HepG2 (cell line): ENCODE measurements around the gene RAPGEF2. TPM values are rescaled to one million over a fixed set of nuclear protein-coding genes. Genes with fewer than 3 reads are reported as not detected.

Source experiments
- BCL6 ChIP-seq: IDR thresholded peaks from 2 replicates; pipeline ENCODE4 v1.6.1; 2016; ENCODE audit warnings: missing genetic modification reagents, missing compliant biosample characterization
- DPF2 ChIP-seq: sonication (generic); formaldehyde crosslinking; IDR thresholded peaks from 2 replicates; pipeline ENCODE4 v1.4.0; 2020; ENCODE audit warnings: mild to moderate bottlenecking, low read depth, missing genetic modification reagents, borderline replicate concordance
- FOSL1 ChIP-seq: sonication (generic); formaldehyde crosslinking; IDR thresholded peaks from 2 replicates; pipeline ENCODE4 v1.9.0; 2021; ENCODE audit warnings: missing genetic modification reagents, borderline replicate concordance
- FOXJ3 ChIP-seq: sonication (generic); formaldehyde crosslinking; IDR thresholded peaks from 2 replicates; pipeline ENCODE4 v1.4.0; 2020; ENCODE audit warnings: missing genetic modification reagents, mild to moderate bottlenecking, borderline replicate concordance
- GATA4 ChIP-seq: sonication (generic); IDR thresholded peaks from 2 replicates; pipeline ENCODE4 v1.6.1; 2016; ENCODE audit warnings: antibody characterized with exemption, low read depth, borderline replicate concordance
- HNRNPLL ChIP-seq: fragments of 200-400 bp; formaldehyde crosslinking; IDR thresholded peaks from 2 replicates; pipeline ENCODE4 v1.6.1; 2017; ENCODE audit warnings: mild to moderate bottlenecking, low read depth, low read length; ENCODE audit not compliant: poor library complexity, severe bottlenecking
- KDM5A ChIP-seq: fragments of 200-600 bp; sonication (generic); IDR thresholded peaks from 2 replicates; pipeline ENCODE4 v1.7.0; 2018; ENCODE audit warnings: antibody characterized with exemption, mild to moderate bottlenecking, low read length, borderline replicate concordance
- KMT2A ChIP-seq: sonication (generic); formaldehyde crosslinking; IDR thresholded peaks from 2 replicates; pipeline ENCODE4 v1.4.0; 2020; ENCODE audit warnings: missing genetic modification reagents
- KMT2B ChIP-seq: IDR thresholded peaks from 2 replicates; pipeline ENCODE4 v1.6.1; 2016; ENCODE audit warnings: missing genetic modification reagents, missing compliant biosample characterization
- MAZ ChIP-seq, 2 experiments: sonication (generic) in 1 of 2; formaldehyde crosslinking in 1 of 2; IDR thresholded peaks; 2 replicates each; pipeline versions ENCODE4 v1.5.0 to v1.6.1; 2012 to 2020; ENCODE audit warnings: low read depth in 2 of 2, mild to moderate bottlenecking in 2 of 2, borderline replicate concordance in 1 of 2, improper control_type of control experiment in 1 of 2, low read length in 1 of 2, missing genetic modification reagents in 1 of 2, moderate library complexity in 1 of 2
- MLLT10 ChIP-seq: sonication (generic); formaldehyde crosslinking; IDR thresholded peaks from 2 replicates; pipeline ENCODE4 v1.4.0; 2020; ENCODE audit warnings: missing genetic modification reagents
- MYC ChIP-seq: sonication (generic); formaldehyde crosslinking; IDR thresholded peaks from 2 replicates; pipeline ENCODE4 v1.9.0; 2021; ENCODE audit warnings: missing genetic modification reagents, borderline replicate concordance
- NCOA5 ChIP-seq: sonication (generic); formaldehyde crosslinking; IDR thresholded peaks from 2 replicates; pipeline ENCODE4 v1.4.0; 2020; ENCODE audit warnings: missing genetic modification reagents
- SOX13 ChIP-seq, 3 experiments: fragments of 450-650 bp in 1 of 3; sonication (generic) in 1 of 3; formaldehyde crosslinking in 1 of 3; IDR thresholded peaks in 2 of 3; conservative IDR thresholded peaks in 1 of 3; 2 replicates each; pipeline versions ENCODE4 v1.5.0 to v1.6.1; 2016 to 2020; ENCODE audit warnings: antibody characterized with exemption in 1 of 3, mild to moderate bottlenecking in 1 of 3, missing compliant biosample characterization in 1 of 3, missing genetic modification reagents in 1 of 3, moderate library complexity in 1 of 3
- TOPORS ChIP-seq: sonication (generic); formaldehyde crosslinking; IDR thresholded peaks from 2 replicates; pipeline ENCODE4 v1.8.0; 2023; ENCODE audit warnings: mild to moderate bottlenecking, missing genetic modification reagents
- XRCC5 ChIP-seq: fragments of 200-400 bp; formaldehyde crosslinking; optimal IDR thresholded peaks from 2 replicates; pipeline ENCODE3; 2017; ENCODE audit warnings: mild to moderate bottlenecking, low read length
- ZFP37 ChIP-seq: sonication (generic); formaldehyde crosslinking; IDR thresholded peaks from 2 replicates; pipeline ENCODE4 v1.4.0; 2020; ENCODE audit warnings: missing genetic modification reagents, borderline replicate concordance
- ZMYM4 ChIP-seq: sonication (generic); formaldehyde crosslinking; IDR thresholded peaks from 2 replicates; pipeline ENCODE4 v1.8.1; 2023; ENCODE audit warnings: mild to moderate bottlenecking, missing genetic modification reagents
- ZNF292 ChIP-seq: sonication (generic); formaldehyde crosslinking; IDR thresholded peaks from 2 replicates; pipeline ENCODE4 v1.8.1; 2022; ENCODE audit warnings: mild to moderate bottlenecking, low read depth, missing genetic modification reagents, borderline replicate concordance
- ZNF382 ChIP-seq: sonication (generic); formaldehyde crosslinking; IDR thresholded peaks from 2 replicates; pipeline ENCODE4 v1.5.0; 2020; ENCODE audit warnings: missing genetic modification reagents, mild to moderate bottlenecking, borderline replicate concordance
- ZNF772 ChIP-seq: sonication (generic); formaldehyde crosslinking; IDR thresholded peaks from 2 replicates; pipeline ENCODE4 v1.5.0; 2020; ENCODE audit warnings: mild to moderate bottlenecking, missing genetic modification reagents
- ZSCAN21 ChIP-seq: sonication (generic); formaldehyde crosslinking; IDR thresholded peaks from 2 replicates; pipeline ENCODE4 v1.8.0; 2022; ENCODE audit warnings: mild to moderate bottlenecking, missing genetic modification reagents, moderate library complexity, borderline replicate concordance
- polyA plus RNA-seq, 8 experiments: library from polyadenylated mRNA; depleted of rRNA in 3 of 8; stranded (reverse) in 7 of 8; unstranded in 1 of 8; fragments of >200 nt; fragmentation: Illumina TruSeq in 4 of 8; extraction: Trizol in 4 of 8; gene quantifications; 2 replicates each; pipeline versions ENCODE4 v1.2.1 to v1.2.3, GENCODE V29; 2011 to 2016; ENCODE audit warnings: low read depth in 4 of 8, missing spikeins in 1 of 8, mixed read lengths in 1 of 8; ENCODE audit not compliant: insufficient read depth in 1 of 8
- total RNA-seq, 5 experiments: library from RNA; depleted of rRNA; stranded (reverse); fragments of >200 nt; fragmentation: Illumina TruSeq; extraction: Trizol; gene quantifications; 2 replicates each; pipeline ENCODE4 v1.2.3, GENCODE V29; 2016; ENCODE audit warnings: low read depth in 1 of 5
- TF ChIP-seq, protein P1 (sequence below): IDR thresholded peaks from 2 replicates; pipeline ENCODE4 v1.6.1; 2016; ENCODE audit warnings: mild to moderate bottlenecking
- TF ChIP-seq, protein P2 (sequence below): IDR thresholded peaks from 2 replicates; pipeline ENCODE4 v1.6.1; 2016; ENCODE audit warnings: missing compliant biosample characterization, missing genetic modification reagents, borderline replicate concordance

The RAPGEF2 gene
- total and polyA plus RNA-seq, 2 of the 13 experiments (the other 11 are each of a cell fraction or from before 2014, with no cell fraction given), result 19.2 to 23.0 TPM

DNA sequence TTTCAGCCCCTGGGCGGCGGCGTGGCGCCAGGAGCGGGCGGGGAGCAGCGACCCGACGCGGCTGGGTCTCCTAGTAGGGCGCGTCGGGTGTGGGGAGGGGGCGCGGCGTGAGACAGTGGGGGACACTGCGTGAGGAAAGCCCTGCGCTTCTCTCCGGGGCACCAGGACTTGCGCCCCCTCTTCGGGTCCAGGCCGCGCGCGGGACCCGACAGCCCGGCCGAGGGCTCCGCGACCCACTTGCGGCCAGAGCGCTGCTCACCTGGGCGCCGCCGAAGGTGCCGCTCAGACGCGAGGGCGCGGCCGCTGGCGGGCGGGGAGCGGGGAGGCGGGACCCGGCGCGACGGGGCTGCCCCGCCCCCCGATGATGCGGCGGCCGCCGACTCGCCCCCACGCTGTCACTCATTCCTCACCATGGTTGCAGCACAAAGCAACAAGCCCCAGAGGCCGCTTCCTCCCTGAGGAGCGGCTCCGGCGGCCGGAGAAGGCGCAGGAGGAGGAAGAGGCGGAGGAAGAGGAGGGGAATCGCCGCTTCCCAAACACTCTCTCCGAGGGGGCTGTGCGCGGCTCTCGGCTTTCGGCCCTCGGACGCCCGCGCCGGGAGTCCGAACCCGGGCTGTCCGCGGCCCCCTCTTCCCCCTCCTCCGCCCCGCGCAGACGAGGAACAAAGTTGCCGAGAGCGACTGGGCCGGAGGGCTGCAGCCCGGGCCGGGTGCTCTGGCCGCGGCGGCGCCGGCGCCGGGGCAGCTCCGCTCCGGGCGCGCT, at the start of gene RAPGEF2 (continued):
- no peak; the same call in 1 of the 2 replicates for TF ChIP-seq ZNF772 (CRISPR knock-in tag)
- 0 out of 2 replicates have a peak, but pooled peaks have one; percentile 56 for TF ChIP-seq MAZ (IDR thresholded peaks at IDR 0.05; ENCODE audit: borderline replicate concordance, low read depth, low read length)
- peak; percentile 17; the same call in 1 of the 2 replicates for TF ChIP-seq MAZ (CRISPR knock-in tag; IDR thresholded peaks at IDR 0.05; ENCODE audit: low read depth)
- TF ChIP-seq MYC (CRISPR knock-in tag), result no peak; the same call in 1 of the 2 replicates
- TF ChIP-seq ZFP37, result no peak
- 0 out of 2 replicates have a peak, but pooled peaks have one; percentile 43 for TF ChIP-seq GATA4
- no peak for TF ChIP-seq DPF2
- TF ChIP-seq ZNF292, result no peak
- TF ChIP-seq SOX13 (IDR thresholded peaks at IDR 0.05), result no peak
- TF ChIP-seq SOX13 (CRISPR knock-in tag; conservative IDR thresholded peaks at IDR 0.05 in 1 of 2, IDR thresholded peaks at IDR 0.05 in 1 of 2), result no peak
- no peak; the same call in 1 of the 2 replicates for TF ChIP-seq KDM5A
- TF ChIP-seq TOPORS (CRISPR knock-in tag), result 0 out of 2 replicates have a peak, but pooled peaks have one; percentile 31
- no peak for TF ChIP-seq NCOA5 (CRISPR knock-in tag)
- TF ChIP-seq KMT2B (CRISPR knock-in tag), result no peak
- TF ChIP-seq KMT2A (CRISPR knock-in tag), result peak; percentile 64
- no peak for TF ChIP-seq FOXJ3
- no peak for TF ChIP-seq ZNF382 (CRISPR knock-in tag)
- 0 out of 2 replicates have a peak, but pooled peaks have one; percentile 5 for TF ChIP-seq BCL6 (CRISPR knock-in tag)
- no peak for TF ChIP-seq MLLT10 (CRISPR knock-in tag)
- no peak for TF ChIP-seq XRCC5
- TF ChIP-seq, protein P1, sequence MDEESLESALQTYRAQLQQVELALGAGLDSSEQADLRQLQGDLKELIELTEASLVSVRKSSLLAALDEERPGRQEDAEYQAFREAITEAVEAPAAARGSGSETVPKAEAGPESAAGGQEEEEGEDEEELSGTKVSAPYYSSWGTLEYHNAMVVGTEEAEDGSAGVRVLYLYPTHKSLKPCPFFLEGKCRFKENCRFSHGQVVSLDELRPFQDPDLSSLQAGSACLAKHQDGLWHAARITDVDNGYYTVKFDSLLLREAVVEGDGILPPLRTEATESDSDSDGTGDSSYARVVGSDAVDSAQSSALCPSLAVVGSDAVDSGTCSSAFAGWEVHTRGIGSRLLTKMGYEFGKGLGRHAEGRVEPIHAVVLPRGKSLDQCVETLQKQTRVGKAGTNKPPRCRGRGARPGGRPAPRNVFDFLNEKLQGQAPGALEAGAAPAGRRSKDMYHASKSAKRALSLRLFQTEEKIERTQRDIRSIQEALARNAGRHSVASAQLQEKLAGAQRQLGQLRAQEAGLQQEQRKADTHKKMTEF (CRISPR knock-in tag), result peak; percentile 36; the same call in 1 of the 2 replicates
- no peak for TF ChIP-seq ZMYM4 (CRISPR knock-in tag)
- no peak for TF ChIP-seq FOSL1 (CRISPR knock-in tag)
- peak; percentile 99 for TF ChIP-seq HNRNPLL
- TF ChIP-seq, protein P2, sequence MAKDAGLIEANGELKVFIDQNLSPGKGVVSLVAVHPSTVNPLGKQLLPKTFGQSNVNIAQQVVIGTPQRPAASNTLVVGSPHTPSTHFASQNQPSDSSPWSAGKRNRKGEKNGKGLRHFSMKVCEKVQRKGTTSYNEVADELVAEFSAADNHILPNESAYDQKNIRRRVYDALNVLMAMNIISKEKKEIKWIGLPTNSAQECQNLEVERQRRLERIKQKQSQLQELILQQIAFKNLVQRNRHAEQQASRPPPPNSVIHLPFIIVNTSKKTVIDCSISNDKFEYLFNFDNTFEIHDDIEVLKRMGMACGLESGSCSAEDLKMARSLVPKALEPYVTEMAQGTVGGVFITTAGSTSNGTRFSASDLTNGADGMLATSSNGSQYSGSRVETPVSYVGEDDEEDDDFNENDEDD (CRISPR knock-in tag), result peak; percentile 50; the same call in 1 of the 2 replicates
- no peak for TF ChIP-seq ZSCAN21 (CRISPR knock-in tag)
